HG02852 (cell line): ENCODE results near the gene MTMR3.

Source experiments
- ATAC-seq: cut with Tn5 transposase; IDR thresholded peaks from one replicate; pipeline ENCODE4 v1.9.1; 2021; ENCODE audit warnings: mild to moderate bottlenecking, moderate library complexity; ENCODE audit not compliant: unreplicated experiment

The MTMR3 gene

DNA sequence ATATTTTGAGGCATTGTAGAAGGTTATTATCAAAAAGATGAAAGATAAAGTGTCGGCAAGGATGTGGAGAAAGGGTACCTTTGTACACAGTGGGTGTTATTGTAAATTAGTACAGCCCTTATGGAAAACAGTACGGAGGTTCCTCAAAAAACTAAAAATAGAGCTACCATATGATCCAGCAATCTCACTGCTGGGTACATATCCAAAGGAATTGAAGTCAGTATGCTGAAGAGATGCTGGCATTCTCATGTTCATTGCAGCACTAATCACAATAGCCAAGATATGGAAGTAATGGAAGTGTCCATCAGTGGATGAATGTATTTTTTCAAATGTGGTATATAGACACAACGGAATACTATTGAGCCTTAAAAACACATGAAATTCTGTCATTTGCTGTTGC, 15.1 kb upstream of the MTMR3 start:
- ATAC-seq = no peak

DNA sequence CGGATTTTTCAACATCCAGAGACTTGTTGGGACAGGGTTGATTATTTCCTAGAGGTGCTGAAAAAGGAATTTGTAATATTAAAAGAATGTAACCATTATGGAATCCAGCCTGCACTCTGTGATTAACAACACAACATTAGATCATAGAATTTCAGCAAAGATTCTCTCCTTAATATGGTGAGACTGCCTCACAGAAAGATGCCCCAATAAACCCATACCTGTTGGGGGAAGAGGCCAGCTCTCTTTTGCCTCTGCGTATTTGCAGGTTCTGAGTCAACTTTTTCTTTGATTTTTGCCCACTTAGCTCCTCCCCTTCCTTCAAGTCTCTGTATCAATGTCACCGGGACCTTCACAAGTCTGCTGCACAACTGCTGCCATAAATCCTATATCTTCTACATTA, 12.4 kb upstream of the MTMR3 start:
- no peak for ATAC-seq

GRCh38 chr22:29871684-29872083, 11.3 kb upstream of the MTMR3 start:
- no peak for ATAC-seq

- ATAC-seq = no peak
Measured at GRCh38 chr22:29872144-29872893, 10.7 kb upstream of the MTMR3 start.

- ATAC-seq = no peak
Measured at GRCh38 chr22:29872989-29873388, 10.0 kb upstream of the MTMR3 start.

DNA sequence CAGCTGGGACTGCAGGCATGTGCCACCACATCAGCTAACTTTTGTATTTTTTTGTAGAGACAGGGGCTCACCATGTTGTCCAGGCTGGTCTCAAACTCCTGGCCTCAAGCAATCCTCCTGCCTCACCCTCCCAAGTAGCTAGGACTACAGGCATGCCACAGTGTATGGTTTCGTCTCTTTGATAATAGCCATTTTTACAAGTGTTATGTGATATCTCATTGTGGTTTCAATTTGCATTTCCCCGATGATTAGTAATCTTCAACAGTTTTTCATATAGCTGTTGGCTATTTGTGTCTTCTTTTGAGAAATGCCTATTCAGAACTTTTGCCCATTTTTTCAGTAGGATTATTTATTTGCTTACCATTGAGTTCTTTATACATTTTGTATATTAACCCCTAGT, 9.0 kb upstream of the MTMR3 start:
- no peak for ATAC-seq

DNA sequence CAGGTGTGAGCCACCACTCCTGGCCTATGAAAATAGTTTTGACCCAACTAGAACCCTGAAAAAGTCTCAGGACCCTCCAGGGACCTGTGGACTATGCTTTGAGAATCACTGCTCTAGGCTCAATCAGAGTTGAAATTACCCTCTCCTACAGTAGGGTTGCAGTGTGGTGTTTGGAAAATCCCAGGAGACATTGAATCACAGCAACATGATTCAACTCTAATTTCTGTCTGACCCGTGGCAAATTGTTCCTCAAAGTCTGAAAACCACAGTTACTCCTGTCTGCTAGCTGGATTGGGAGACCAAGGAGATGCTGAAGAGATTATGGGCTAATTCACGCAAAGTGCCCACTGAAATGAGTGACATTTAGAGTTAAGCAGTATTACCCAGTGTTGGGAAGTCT, 5.4 kb upstream of the MTMR3 start:
- ATAC-seq = no peak

DNA sequence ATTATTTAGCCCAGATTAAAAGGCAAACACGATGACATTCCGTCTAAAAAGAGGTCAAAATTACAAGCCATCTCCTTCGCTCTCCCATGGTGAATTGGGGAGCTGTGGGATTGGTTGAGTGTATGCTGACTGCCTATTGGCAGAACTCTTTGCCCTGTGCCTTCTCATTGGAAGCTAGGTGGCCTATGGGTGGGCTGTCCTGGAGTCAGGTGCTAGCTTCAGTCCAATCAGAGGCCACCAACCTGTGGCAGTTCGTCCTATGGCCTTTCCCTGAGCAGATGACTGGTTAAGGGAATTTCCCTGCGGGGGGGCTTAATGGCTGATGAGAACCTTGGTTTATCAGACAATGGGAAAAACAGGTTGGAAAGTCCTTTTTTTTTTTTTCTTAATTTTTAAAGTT, 3.2 kb upstream of the MTMR3 start:
- no peak for ATAC-seq

DNA sequence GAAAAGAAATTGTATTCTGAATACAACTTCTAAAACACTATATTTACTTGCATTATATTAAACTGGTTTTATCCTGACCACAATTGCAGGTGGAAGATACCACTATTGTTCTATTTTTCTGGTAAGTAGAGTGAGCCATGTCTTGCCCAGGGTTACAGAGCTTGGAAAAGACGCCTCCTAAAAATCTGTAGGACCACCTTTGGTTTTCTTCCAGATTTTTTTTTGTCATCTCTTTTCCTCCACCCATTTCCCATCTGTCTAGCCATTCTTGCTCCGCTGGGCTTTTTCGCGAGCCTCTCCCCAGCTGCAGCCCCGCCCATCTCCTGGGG, 294 bp upstream of the MTMR3 start:
- no peak for ATAC-seq

DNA sequence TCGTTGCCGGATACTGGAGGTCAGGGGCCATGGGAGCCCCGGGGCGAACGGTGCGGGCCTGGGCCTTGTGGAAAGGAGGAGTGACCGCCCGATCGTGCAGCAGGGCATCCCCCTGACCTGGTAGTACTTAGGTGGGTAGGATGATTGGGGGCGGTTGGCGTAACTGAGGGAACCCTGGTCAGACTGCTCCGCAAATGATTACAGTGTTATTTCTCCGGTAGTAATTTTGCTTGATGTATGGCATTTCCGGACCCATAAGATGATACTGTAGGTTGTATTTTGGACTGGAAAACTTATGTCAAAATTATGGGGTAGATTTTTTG, 762 bp downstream of the MTMR3 start:
- no peak for ATAC-seq

GRCh38 chr22:29885610-29886009, 2.6 kb downstream of the MTMR3 start:
- no peak for ATAC-seq

DNA sequence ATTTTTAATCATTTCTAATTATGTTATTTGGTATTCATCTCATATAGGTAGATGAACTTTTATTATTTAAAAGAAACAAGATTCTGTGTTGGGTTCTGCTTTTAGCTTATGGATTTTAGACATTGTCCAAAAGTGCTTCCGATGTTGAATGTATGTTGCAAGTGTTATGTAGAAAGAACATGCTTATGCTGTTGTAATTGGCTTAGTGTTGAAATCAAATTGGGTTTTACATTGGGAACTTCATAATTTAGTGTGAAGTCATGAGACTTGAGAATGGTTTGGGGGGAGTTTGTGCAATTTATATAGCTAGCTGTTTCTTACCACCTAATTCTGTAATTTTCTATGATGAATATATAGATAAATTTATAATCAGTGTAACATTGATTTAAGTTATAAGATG, 3.6 kb downstream of the MTMR3 start:
- ATAC-seq = no peak

GRCh38 chr22:29887358-29887757, 4.4 kb downstream of the MTMR3 start:
- no peak for ATAC-seq

- ATAC-seq = no peak
Measured at GRCh38 chr22:29890760-29891159, 7.8 kb downstream of the MTMR3 start.

GRCh38 chr22:29892315-29893156, 9.6 kb downstream of the MTMR3 start:
- no peak for ATAC-seq

DNA sequence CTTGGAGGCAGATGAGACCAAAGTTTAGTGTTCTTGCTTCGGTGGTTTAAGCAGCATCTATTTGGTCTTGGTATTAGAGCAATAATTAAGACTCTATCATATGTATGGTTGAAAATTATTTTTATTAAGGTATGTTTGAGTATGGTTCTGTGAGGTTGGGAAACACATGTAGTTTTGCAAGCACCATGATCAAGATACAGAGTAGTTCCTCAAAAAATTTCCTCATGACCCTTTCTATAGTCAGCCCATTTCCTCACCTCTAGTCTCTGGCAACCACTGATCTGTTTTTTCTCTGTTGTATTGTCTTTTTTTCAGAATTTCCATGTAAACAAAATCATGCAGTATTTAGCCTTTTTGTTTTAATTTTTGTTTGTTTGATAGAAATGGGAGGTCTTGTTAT, 18.4 kb downstream of the MTMR3 start:
- no peak for ATAC-seq

DNA sequence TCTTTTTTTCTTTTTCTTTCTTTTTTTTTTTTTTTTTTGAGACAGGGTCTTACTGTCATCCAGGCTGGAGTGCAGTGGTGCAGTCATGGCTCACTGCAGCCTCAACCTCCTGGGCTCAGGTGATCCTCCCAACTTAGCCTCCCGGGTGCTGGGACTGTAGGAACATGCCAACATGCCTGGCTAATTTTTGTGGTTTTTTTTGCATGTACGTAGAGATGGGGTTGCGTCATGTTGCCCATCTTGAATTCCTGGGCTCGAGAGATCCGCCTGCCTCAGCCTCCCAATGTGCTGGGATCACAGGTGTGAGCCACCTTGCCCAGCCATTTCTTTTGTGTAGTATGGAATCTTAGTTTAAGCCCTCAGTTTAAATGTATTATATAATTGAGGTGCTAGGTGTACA, 20.4 kb downstream of the MTMR3 start:
- no peak for ATAC-seq

- ATAC-seq = no peak
Measured at GRCh38 chr22:29904020-29904419, 21.0 kb downstream of the MTMR3 start.

GRCh38 chr22:29907753-29908515, 25.0 kb downstream of the MTMR3 start:
- no peak for ATAC-seq

DNA sequence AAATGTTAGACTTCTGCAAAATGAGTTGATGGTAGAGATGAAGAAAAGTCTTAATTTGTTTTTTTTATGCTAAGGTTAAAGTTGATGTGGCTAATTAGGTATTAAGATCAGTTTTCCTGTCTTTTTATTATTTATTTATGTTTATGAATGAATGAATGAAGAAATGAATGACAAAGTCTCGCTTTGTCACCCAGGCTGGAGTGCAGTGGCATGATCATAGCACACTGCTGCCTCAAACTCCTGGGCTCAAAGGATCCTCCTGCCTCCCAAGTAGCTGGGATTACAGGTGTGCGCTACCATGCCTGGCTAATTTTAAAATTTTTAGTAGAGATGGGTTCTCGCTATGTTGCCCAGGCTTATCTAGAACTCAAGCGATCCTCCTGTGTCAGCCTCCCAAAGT, 29.2 kb downstream of the MTMR3 start:
- ATAC-seq = no peak

DNA sequence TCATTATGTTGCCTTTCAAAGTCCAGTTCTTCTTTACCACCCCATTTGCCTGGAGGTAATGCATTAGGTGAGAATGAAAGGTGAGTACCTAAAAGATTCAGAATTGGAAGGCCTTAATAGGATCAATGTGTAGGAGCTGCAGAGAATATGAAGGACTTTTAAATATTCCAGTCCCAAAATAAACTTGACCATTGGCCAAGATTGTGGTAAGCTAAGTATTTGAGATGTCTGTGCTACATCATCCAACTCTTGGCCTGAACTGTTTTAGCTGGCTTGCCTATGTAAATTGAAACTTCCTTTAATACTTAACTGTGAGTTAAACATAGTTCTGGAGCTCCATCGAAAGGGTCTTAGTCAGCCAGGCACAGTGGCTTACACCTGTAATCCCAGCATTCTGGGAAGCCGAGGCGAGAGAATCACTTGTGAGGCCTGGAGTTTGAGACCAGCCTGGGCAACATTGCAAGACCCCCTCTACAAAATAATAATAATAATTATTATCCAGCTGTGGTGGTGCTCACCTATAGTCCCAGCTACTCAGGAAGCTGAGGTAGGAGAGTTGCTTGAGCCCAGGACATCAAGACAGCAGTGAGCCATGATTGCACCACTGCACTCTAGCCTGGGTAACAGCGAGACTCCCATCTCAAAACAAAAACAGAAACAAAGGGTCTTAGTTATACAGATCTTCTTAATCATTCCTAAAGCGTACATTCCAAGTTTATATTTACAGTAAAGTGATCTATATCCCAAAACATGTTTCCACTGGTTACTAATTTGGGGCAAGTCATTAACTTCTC, 29.8 kb downstream of the MTMR3 start:
- no peak for ATAC-seq
